Activated CD4-positive, alpha-beta T cell treated with anti-CD3 and anti-CD28 coated beads for 48 hours (primary cell): Measurements from ENCODE around the gene TBX10.
"Not testable (repeated sequence)": the region's sequence is repeated elsewhere in the genome, so short reads cannot be mapped to it uniquely, and the experiment has no call there.

Experiments used
- DNase-seq: peaks from one replicate; pipeline ENCODE4 v3.0.0-alpha.2; 2020

The TBX10 gene

GRCh38 chr11:67630228-67630942 is 9.2 kb downstream of the TBX10 start:
- peak; percentile 98 for DNase-seq

DNA sequence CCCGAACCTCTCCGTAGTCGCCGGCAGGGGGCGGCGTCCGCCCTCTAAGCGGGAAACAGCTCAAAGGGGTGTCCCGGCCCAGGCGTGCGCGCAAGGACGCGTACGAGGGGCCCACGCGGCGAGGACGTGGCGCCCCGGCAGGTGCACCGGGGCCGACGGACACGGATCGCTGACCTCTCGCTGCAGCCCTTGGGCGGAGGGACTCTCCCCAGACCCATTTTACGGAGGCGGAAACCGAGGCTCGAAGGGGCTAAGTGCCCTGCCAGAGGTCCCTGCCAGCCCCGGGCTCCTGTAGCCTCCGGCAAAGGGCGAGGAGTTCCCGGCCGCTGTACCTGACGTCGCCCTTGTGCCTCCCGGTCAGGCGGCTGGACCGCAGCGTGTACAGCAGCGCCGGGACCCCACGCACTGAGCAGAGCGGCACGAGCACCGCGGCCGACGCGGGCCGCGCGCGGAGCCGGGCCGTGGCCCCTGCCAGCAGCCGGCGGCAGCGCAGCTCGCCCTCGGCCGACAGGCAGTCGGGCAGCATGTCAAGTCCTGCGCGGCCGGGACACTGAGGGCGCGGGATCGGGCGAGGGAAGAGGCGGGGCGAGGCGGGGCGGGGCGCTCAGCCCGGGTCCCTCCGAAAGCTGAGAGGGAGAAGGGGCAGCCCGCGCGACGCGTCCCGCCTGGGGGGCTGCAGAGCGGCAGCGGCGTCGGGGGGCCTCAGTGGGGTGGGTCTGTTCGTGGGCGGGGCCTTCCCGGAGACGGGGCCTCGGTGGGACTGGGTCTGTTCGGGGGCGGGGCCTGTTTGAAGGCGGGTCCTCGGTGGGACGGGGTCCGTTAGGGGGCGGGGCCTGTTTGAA is 10.0 kb downstream of the TBX10 start, which contains the start of gene NUDT8:
Gene NUDT8, minus strand, starts transcription at position 552 of the 842 bp plus-strand sequence. Its CDS starts 26 bp downstream, at position 526.
- DNase-seq = peak; percentile 94

GRCh38 chr11:67628710-67629385 is 10.7 kb downstream of the TBX10 start:
- no peak for DNase-seq

- no peak for DNase-seq
Measured at GRCh38 chr11:67627812-67628624, 11.5 kb downstream of the TBX10 start.

- DNase-seq = no peak
Measured at GRCh38 chr11:67627441-67627811, 12.1 kb downstream of the TBX10 start.

DNA sequence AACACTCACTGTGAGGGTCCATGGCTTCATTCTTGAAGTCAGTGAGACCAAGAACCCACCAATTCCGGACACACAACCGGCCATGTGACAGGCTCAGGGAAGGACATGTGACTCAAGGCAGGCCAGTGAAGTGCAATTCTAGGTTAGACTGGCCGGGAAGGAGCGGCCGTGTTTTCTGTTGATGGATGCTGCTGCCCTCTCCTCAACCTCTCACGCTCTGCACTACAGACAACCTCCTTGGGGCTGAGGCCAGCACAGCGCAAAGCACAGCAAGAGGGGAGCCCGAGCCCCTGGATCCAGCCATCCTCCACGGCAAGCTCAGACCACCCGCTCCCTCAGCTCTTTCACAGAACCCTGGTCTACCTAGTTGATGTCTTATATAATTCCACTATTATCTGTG is 12.6 kb downstream of the TBX10 start:
- DNase-seq = no peak

GRCh38 chr11:67626131-67626833 is 13.3 kb downstream of the TBX10 start:
- DNase-seq = not testable (repeated sequence)

DNA sequence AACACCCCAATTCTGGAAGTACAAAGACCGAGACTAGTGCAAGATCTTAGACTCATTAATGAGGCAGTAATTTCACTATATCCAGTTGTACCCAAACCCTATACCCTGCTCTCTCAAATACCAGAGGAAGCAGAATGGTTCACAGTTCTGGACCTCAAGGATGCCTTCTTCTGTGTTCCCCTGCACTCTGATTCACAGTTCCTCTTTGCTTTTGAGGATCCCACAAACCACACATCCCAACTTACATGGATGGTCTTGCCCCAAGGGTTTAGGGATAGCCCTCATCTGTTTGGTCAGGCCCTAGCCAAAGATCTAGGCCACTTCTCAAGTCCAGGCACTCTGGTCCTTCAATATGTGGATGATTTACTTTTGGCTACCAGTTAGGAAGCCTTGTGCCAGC is 15.8 kb downstream of the TBX10 start:
- DNase-seq = not testable (repeated sequence)

GRCh38 chr11:67622905-67623304 is 16.7 kb downstream of the TBX10 start:
- not testable (repeated sequence) for DNase-seq

- DNase-seq = not testable (repeated sequence)
Measured at GRCh38 chr11:67621928-67622327, 17.6 kb downstream of the TBX10 start.

- not testable (repeated sequence) for DNase-seq
Measured at GRCh38 chr11:67620621-67621020, 18.9 kb downstream of the TBX10 start.

GRCh38 chr11:67619683-67620618 is 19.6 kb downstream of the TBX10 start:
- DNase-seq = not testable (repeated sequence)

DNA sequence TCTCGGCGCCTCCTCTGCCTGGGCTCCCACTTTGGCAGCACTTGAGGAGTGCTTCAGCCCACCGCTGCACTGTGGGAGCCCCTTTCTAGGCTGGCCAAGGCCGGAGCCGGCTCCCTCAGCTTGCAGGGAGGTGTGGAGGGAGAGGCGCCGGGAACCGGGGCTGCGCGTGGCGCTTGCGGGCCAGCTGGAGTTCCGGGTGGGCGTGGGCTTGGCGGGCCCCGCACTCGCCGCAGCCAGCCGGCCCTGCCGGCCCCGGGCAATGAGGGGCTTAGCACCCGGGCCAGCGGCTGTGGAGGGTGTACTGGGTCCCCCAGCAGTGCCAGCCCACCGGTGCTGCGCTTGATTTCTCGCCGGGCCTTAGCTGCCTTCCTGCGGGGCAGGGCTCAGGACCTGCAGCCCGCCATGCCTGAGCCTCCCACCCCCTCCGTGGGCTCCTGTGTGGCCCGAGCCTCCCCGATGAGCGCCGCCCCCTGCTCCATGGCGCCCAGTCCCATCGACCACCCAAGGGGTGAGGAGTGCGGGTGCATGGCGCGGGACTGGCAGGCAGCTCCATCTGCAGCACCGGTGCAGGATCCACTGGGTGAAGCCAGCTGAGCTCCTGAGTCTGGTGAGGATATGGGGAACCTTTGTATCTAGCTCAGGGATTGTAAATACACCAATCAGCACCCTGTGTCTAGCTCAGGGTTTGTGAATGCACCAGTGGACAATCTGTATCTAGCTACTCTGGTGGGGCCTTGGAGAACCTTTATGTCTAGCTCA is 20.5 kb downstream of the TBX10 start:
- not testable (repeated sequence) for DNase-seq

GRCh38 chr11:67617243-67617953 is 22.2 kb downstream of the TBX10 start:
- no peak for DNase-seq

GRCh38 chr11:67616431-67617242 is 22.9 kb downstream of the TBX10 start:
- DNase-seq = no peak

GRCh38 chr11:67615728-67616430 is 23.7 kb downstream of the TBX10 start:
- no peak for DNase-seq
